ENCODE data around the gene UQCRC2.
"Not testable (repeated sequence)": the region's sequence is repeated elsewhere in the genome, so short reads cannot be mapped to it uniquely, and the experiment has no call there.

UQCRC2 gene

GRCh38 chr16:21980032-21980431 is 26.9 kb downstream of the UQCRC2 start:
- DNase-seq (ENCODE audit: low read depth in 2 of 2, low spot score in 1 of 2): no peak

DNA sequence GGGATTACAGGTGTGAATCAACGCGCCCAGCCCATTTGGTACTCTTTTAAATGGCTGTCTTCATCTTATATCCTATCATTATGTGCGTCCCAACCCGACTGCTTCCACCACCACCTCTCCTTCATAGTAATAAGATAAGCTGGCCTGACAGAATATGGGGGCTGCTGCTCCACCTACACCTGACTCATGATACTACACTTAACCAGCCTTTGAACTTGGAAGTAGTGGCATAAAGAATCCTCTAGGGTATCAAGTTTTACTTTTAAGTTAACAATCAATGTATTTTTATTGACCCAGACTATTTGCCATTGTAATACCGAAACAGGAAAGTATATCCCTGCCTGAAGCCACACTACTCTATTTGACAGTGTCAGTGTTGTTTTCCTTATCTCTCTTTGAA is 28.9 kb downstream of the UQCRC2 start:
- no peak for DNase-seq (ENCODE audit: low read depth in 2 of 2, low spot score in 1 of 2)

GRCh38 chr16:21984062-21984461 is 30.9 kb downstream of the UQCRC2 start:
- DNase-seq (ENCODE audit: low read depth in 2 of 2, low spot score in 1 of 2): no peak

DNA sequence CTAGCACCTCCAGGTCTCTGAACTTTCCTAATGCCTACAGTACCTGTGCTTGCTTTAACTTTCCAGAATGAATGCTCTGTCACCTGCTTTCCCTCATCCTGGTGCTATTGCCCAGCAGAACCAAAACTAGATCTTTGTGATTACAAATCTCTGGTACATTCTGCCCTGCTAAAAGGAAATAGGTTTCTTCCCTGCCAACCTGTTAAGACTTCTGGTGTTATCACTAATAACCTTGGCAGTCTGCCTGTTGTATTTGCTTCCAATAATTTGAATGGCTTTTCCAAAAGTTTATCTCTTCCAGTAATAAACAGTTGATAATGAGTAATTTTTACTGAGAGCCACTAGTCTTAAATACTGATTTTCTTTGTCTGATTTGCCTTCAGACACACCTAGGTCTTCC is 32.4 kb downstream of the UQCRC2 start:
- DNase-seq (ENCODE audit: low read depth in 2 of 2, low spot score in 1 of 2): no peak

DNA sequence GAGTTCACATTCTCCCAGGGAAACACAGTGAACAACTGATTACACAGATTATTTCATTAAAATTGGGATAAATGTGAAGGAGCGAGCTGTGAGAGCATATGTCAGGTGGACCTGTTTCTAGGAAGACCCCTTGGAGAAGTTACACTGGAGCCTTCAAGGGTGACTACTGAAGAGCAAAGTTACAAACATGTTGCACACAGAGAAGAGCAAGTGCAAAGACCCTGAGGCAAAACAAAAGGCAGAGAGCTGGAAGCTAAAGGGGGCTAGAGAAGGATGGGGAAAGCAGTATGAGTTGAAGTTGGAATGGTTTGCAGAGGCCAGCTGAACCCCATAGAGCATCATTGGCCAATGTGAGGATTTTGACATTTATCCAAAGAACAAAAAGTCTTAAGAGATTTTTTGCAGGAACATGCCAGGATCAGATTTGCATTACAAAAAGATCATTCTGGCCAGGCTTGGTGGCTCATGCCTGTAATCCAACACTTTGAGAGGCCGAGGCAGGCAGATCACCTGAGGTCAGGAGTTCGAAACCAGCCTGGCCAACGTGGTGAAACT is 33.6 kb downstream of the UQCRC2 start:
- no peak for DNase-seq (ENCODE audit: low read depth in 2 of 2, low spot score in 1 of 2)

DNA sequence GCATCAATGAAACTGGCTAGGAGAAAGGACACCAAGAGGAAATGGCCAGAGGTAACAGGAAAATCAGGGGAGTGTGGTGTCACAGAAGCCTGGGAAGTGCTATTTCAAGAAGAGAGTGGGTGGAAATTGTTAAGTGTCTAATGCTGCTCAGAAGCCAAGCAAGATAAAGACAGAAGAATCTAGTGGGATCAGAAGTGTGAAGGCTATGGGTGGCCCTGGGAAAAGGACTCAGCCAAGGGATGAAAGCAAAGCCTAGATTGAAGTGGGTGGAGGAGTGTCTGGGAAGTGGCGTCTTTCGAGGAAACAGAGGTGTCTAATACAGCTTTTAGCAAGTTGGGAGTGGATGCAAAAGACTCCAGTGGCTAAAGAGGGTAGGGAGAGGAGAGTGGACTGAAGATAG is 34.3 kb downstream of the UQCRC2 start:
- no peak for DNase-seq (ENCODE audit: low read depth in 2 of 2, low spot score in 1 of 2)

DNA sequence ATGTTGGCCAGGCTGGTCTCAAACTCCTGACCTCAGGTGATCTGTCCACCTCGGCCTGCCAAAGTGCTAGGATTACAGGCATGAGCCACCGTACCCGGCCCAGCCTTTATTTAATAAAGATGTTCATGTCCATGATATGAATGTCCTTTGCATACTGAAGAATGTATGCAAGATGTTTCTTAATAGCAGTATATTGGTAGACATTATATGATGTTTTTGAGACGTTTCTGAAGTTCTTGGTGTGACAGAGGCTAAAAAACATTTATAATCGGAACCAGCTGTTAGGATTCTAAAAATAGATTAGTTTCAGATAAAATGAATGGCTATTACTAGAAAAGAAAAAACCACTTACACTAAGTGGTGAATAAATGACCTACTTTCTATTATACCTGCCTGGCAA is 36.0 kb downstream of the UQCRC2 start:
- DNase-seq (ENCODE audit: low read depth in 2 of 2, low spot score in 1 of 2): no peak

GRCh38 chr16:21989751-21990150 is 36.6 kb downstream of the UQCRC2 start:
- no peak for DNase-seq (ENCODE audit: low read depth in 2 of 2, low spot score in 1 of 2)

GRCh38 chr16:21990381-21990944 is 37.3 kb downstream of the UQCRC2 start:
- DNase-seq (ENCODE audit: low read depth in 2 of 2, low spot score in 1 of 2): no peak

DNA sequence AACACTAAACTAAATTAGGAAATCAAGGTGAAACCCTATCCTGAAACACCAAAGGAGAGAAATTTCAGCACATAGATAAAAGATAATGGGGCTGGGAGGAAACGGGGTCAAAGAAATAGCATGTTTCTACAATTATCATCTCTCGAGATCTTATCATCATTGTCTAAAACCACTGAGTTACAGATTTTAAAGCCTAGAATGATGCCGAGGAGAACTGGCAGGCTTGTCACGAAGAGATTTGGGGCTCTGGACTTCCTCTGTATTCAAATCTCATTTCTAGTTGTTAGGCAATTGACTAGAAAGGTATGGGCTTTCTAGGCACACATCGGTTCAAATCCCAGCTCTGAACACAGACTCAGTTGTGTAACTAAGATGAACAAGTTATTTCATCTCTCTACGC is 38.5 kb downstream of the UQCRC2 start:
- no peak for DNase-seq (ENCODE audit: low read depth in 2 of 2, low spot score in 1 of 2)

- no peak for DNase-seq (ENCODE audit: low read depth in 2 of 2, low spot score in 1 of 2)
Measured at GRCh38 chr16:21994856-21995465, 41.8 kb downstream of the UQCRC2 start.

DNA sequence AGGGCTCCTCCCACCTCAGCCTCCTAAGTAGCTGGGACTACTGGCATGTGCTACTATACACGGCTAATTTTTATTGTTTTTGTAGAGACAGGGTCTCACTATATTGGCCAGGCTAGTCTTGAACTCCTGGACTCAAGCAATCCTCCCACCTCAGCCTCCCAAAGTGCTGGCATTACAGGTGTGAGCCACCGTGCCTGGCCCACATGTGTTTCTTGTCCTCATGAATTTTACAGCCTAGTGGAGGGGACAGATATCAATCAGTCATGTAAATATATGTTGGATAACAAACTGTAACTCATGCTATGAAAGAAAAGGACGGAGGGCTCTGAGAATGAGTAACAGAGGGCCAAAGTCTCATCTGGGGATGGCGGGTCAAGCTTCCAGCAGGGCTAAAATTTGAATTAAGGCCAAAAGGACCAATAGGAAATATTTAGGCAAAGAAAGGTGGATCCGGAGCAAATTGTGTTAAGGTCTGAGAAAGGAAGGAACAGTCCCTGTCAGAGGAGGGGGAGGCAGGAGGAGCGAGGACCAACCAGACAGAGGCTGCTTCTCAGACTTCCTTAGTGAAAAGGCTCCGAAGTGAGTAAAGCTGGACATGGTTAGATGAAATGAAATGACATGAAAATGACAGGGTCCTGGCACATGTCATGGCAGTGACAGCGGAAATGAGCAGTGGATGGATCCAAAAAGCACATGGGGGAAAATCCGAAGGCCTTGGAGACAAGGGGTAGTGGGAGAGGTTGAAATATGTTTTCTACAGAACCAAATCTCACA is 43.9 kb downstream of the UQCRC2 start:
- DNase-seq (ENCODE audit: low read depth in 2 of 2, low spot score in 1 of 2): no peak

- no peak for DNase-seq (ENCODE audit: low read depth in 2 of 2, low spot score in 1 of 2)
Measured at GRCh38 chr16:21997697-21998480, 44.7 kb downstream of the UQCRC2 start.

GRCh38 chr16:22001591-22001990 is 48.4 kb downstream of the UQCRC2 start:
- no peak for DNase-seq (ENCODE audit: low read depth in 2 of 2, low spot score in 1 of 2)

DNA sequence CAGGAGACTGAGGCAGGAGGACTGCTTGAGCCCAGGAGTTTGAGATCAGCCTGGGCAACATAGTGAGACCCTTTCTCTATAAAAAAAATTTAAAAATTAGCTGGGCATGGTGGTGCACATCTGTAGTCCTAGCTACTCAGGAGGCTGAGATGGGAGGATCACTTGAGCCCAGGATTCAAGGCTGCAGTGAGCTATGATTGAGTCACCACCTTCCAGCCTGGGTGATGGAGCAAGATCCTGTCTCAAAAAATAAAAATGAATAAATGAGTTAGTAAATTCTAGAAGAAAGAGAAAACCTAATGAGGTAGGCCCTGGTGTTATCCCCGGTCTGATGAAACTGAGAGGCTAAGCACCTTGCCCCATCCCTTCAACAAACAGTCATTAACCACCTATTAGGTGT is 48.9 kb downstream of the UQCRC2 start:
- DNase-seq (ENCODE audit: low read depth in 2 of 2, low spot score in 1 of 2): not testable (repeated sequence)

DNA sequence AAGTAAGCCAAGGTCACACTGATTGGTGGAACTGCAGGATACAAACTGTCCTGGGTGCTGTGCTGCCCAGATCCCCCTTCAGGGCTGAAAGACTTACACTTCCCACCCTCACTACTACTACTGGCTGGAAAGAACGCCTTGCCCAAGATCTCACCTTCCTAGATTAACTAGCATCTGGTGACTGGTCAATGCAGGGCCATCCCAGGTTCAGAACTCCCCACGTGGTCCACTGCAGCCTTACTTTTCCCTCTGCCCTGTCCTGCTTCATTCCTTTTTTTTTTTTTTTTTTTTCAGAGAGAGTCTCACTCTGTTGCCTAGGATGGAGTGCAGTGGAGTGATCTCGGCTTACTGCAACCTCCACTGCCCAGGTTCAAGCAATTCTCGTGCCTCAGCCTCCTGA is 50.0 kb downstream of the UQCRC2 start:
- no peak for DNase-seq (ENCODE audit: low read depth in 2 of 2, low spot score in 1 of 2)

- DNase-seq (ENCODE audit: low read depth in 2 of 2, low spot score in 1 of 2): no peak
Measured at GRCh38 chr16:22004341-22004740, 51.2 kb downstream of the UQCRC2 start.

GRCh38 chr16:22005746-22006145 is 52.6 kb downstream of the UQCRC2 start:
- DNase-seq (ENCODE audit: low read depth in 2 of 2, low spot score in 1 of 2): no peak

GRCh38 chr16:22006636-22007035 is 53.5 kb downstream of the UQCRC2 start:
- DNase-seq (ENCODE audit: low read depth in 2 of 2, low spot score in 1 of 2): no peak

DNA sequence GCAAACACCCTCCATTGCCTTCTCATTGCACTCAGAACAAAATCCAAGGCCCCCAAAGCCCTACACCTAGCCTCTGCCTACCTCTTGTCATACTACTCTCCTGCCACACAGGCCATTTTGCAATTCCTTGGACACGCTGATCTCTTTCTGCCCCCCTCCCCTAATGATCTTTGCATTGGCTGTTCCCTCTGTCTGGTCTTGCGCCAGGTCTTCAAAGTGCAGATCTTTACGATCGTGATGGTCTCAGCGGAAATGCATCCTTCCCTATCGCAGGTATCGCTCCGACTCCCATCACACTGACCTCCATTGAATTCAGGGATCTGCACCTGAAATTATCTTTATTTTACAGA is 54.0 kb downstream of the UQCRC2 start:
- DNase-seq (ENCODE audit: low read depth in 2 of 2, low spot score in 1 of 2): no peak

DNA sequence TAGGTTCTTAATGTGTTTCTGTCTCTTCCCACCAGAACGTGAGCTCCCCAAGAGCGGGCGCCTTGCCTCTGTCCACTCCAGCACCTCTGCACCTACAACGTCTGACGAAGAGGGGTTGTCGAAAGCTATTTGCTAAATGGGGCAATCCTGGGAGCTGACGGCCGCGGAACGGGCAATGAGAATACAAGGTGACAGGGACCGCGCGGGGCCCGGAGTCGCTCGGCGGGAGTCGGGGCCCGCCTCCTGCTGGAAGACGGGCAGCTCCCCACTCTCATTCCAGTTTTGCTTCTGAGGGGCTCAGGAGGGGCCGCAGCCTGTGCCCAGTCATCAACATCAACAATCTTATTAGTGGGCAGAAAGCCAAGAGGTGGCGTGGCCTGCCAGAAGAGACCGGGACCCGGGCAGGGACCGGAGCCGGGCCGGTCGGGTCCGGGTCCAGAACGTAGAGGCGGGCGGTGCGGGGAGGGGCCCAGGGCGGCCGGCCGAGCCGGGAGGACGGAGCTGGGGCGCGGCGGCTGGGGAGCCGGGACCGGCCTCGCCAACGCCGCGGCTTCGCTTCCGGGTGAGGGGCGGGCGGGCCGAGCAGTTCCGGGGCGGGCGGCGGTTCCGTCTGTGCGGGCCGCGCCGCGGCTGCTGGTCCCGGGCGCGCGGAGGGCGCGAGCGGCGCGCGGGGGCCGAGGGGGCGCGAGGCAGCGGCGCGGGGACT is 54.5 kb downstream of the UQCRC2 start, which contains the start of gene MOSMO:
Gene MOSMO, plus strand, starts transcription at position 603 of the 706 bp plus-strand sequence. CDS start 191 bp downstream, outside the sequence.
- DNase-seq (ENCODE audit: low read depth in 2 of 2, low spot score in 1 of 2): peak; percentile 38 to 40

Measured in stimulated activated CD8-positive, alpha-beta memory T cell treated with anti-CD3 and anti-CD28 coated beads, Interleukin-4, amount 100 ng/mL, for 1 hour (primary cell).